Nephron progenitor cell (in vitro differentiated cells): ENCODE results near the gene LRRTM3.

Experiments used
- DNase-seq: peaks from one replicate; pipeline ENCODE4 v3.0.0; 2021
- H3K27ac Mint-ChIP-seq: 2 replicates; pipeline ENCODE4 v1.8.0; 2021; ENCODE audit warnings: mild to moderate bottlenecking, moderate library complexity, mixed read lengths
- H3K27me3 Mint-ChIP-seq: 2 replicates; pipeline ENCODE4 v1.8.0; 2021; ENCODE audit warnings: mild to moderate bottlenecking, low read depth, mixed read lengths; ENCODE audit not compliant: poor library complexity
- H3K36me3 Mint-ChIP-seq: 2 replicates; pipeline ENCODE4 v1.8.0; 2021; ENCODE audit warnings: low read depth, mixed read lengths
- H3K4me1 Mint-ChIP-seq: 2 replicates; pipeline ENCODE4 v1.8.0; 2021; ENCODE audit warnings: mixed read lengths
- H3K4me3 Mint-ChIP-seq: 2 replicates; pipeline ENCODE4 v1.8.0; 2021; ENCODE audit warnings: mild to moderate bottlenecking, moderate library complexity, mixed read lengths
- H3K9me3 Mint-ChIP-seq: 2 replicates; pipeline ENCODE4 v1.8.0; 2021; ENCODE audit warnings: mild to moderate bottlenecking, moderate library complexity, mixed read lengths
- TF ChIP-seq, protein P1 (sequence below): fragments of 200-600 bp; sonication (generic); IDR thresholded peaks from 2 replicates; pipeline ENCODE4 v1.5.0; 2021; ENCODE audit warnings: antibody characterized with exemption

Gene LRRTM3

DNA sequence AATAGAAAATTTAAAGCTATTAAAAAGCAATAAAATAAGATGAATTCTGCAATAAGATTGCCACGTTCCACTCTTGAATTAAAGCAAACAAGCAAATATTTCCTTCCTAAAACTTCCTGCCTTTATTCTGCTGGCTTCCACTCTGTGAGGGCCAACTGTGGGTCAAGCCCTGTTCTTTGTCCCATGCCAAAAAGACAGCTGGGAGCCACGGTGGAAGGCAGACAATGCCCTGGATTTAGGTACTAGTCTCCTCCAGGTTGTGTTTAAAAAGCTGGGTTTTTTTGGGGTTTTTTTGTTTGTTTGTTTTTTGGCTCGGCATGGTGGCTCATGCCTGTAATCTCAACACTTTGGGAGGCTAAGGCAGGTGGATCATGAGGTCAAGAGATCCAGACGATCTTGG lies 39.1 kb downstream of the LRRTM3 start:
- no peak overlapping the region for H3K27ac Mint-ChIP-seq
- no peaks in the 10 kb centered on the region for H3K36me3 Mint-ChIP-seq
- H3K4me3 Mint-ChIP-seq: no peak overlapping the region
- TF ChIP-seq, protein P1, sequence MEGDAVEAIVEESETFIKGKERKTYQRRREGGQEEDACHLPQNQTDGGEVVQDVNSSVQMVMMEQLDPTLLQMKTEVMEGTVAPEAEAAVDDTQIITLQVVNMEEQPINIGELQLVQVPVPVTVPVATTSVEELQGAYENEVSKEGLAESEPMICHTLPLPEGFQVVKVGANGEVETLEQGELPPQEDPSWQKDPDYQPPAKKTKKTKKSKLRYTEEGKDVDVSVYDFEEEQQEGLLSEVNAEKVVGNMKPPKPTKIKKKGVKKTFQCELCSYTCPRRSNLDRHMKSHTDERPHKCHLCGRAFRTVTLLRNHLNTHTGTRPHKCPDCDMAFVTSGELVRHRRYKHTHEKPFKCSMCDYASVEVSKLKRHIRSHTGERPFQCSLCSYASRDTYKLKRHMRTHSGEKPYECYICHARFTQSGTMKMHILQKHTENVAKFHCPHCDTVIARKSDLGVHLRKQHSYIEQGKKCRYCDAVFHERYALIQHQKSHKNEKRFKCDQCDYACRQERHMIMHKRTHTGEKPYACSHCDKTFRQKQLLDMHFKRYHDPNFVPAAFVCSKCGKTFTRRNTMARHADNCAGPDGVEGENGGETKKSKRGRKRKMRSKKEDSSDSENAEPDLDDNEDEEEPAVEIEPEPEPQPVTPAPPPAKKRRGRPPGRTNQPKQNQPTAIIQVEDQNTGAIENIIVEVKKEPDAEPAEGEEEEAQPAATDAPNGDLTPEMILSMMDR: no peak
- H3K27me3 Mint-ChIP-seq: peaks cover 3% of the 10 kb centered on the region
- no peak for DNase-seq
- H3K9me3 Mint-ChIP-seq: no peaks in the 10 kb centered on the region
- no peaks in the 10 kb centered on the region for H3K4me1 Mint-ChIP-seq

DNA sequence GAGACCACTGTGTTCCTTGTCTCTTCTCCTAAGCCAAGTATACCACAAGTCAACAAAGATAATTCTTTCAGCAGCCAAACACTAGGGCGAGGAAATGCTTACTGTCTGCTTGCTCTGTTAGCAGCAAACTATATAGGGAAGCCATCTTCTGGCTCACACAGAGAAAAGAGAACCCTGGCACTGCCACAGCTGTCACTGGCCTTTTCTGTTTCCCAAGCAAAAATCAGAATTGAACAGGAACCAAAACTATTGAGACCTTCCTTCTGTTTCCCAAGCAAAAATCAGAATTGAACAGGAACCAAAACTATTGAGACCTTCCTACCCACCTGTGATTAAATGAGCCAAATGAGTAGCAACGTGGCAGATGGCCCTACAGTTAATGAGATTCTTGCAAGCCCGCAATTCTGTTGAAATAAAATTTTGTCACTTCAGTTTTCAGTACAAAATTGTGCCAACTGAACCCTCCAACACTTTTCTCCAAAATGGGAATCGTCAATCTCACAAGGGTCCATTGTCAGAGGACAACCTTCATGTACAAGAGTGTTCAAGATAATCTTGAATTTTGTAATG lies 54.5 kb downstream of the LRRTM3 start:
- peaks cover 5% of the 10 kb centered on the region for H3K27me3 Mint-ChIP-seq
- no peaks in the 10 kb centered on the region for H3K36me3 Mint-ChIP-seq
- TF ChIP-seq, protein P1: no peak
- H3K4me3 Mint-ChIP-seq: no peak overlapping the region
- H3K4me1 Mint-ChIP-seq: no peaks in the 10 kb centered on the region
- H3K27ac Mint-ChIP-seq: no peak overlapping the region
- H3K9me3 Mint-ChIP-seq: no peaks in the 10 kb centered on the region
- no peak for DNase-seq

- no peaks in the 10 kb centered on the region for H3K4me1 Mint-ChIP-seq
- DNase-seq: no peak
- TF ChIP-seq, protein P1: no peak
- no peak overlapping the region for H3K27ac Mint-ChIP-seq
- H3K9me3 Mint-ChIP-seq: no peaks in the 10 kb centered on the region
- H3K27me3 Mint-ChIP-seq: peaks cover 5% of the 10 kb centered on the region
- no peak overlapping the region for H3K4me3 Mint-ChIP-seq
- no peaks in the 10 kb centered on the region for H3K36me3 Mint-ChIP-seq
Measured at GRCh38 chr10:66981361-66982052, 55.7 kb downstream of the LRRTM3 start.

DNA sequence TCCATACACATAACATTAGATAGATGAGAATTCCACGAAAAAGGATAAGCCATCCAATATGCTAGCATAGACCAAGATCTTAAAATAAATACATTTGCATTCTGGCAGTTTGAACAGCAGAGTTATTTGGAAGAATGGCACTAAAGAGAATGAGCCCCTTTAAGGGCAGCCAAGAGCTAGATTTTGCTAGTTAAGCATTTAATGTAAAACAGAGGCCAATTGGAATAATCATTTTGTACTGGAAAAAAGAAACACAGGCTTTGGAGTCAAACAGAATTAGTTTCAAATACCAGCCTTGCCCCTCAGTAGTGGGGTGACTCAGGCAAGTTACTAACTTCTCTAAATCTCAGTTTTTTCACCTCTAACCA lies 56.2 kb downstream of the LRRTM3 start:
- Mint-ChIP-seq H3K9me3 (no peaks in the 10 kb centered on the region), H3K4me3 (no peak overlapping the region), H3K4me1 (no peaks in the 10 kb centered on the region), H3K27me3 (peaks cover 5% of the 10 kb centered on the region), H3K27ac (no peak overlapping the region), H3K36me3 (no peaks in the 10 kb centered on the region)
- TF ChIP-seq, protein P1: no peak
- DNase-seq: no peak

- DNase-seq: peak; percentile 4
- Mint-ChIP-seq H3K9me3 (no peaks in the 10 kb centered on the region), H3K27me3 (peaks cover 5% of the 10 kb centered on the region), H3K4me1 (no peaks in the 10 kb centered on the region), H3K36me3 (no peaks in the 10 kb centered on the region), H3K27ac (no peak overlapping the region), H3K4me3 (no peak overlapping the region)
- TF ChIP-seq, protein P1: no peak
Measured at GRCh38 chr10:66982792-66983474, 57.1 kb downstream of the LRRTM3 start.

DNA sequence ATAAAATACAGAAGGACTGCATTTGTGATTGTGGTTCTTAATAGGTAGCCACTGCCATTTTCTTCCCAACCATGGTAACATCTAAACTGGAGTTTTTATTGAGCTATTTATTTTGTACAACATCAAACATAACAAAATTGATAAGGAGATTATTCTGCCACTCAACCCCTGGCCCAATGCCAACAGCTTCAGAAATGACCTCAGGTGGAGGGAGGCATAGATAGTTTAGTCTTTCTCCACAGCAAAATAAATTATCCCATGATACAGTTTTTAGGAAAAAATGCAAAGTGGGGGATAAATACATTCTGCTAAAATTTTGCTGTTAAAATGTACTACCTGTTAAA lies 57.6 kb downstream of the LRRTM3 start:
- H3K27ac Mint-ChIP-seq: no peak overlapping the region
- no peaks in the 10 kb centered on the region for H3K4me1 Mint-ChIP-seq
- no peak for DNase-seq
- TF ChIP-seq, protein P1: no peak
- H3K4me3 Mint-ChIP-seq: no peak overlapping the region
- no peaks in the 10 kb centered on the region for H3K9me3 Mint-ChIP-seq
- peaks cover 5% of the 10 kb centered on the region for H3K27me3 Mint-ChIP-seq
- no peaks in the 10 kb centered on the region for H3K36me3 Mint-ChIP-seq
